Activated CD8-positive, alpha-beta T cell treated with anti-CD3 and anti-CD28 coated beads for 36 hours (primary cell): ENCODE data around the gene BRSK1. TPM values are rescaled to one million over a fixed set of nuclear protein-coding genes. Genes with fewer than 3 reads are reported as not detected.
"Not testable (repeated sequence)": the region's sequence is repeated elsewhere in the genome, so short reads cannot be mapped to it uniquely, and the experiment has no call there.

Source experiments
- ATAC-seq: fragments of 200-7000 bp; cut with Tn5 transposase; one replicate; pipeline ENCODE4 v1.10.0; 2021; ENCODE audit warnings: mild to moderate bottlenecking, moderate library complexity
- CTCF ChIA-PET: fragments of 350-600 bp; sonication (Branson Sonifier 250); formaldehyde crosslinking; loops from one replicate; lab custom pipeline; 2021; ENCODE audit warnings: antibody characterized with exemption; lab: Charles Lee
- POLR2A ChIA-PET: fragments of 350-600 bp; sonication (Branson Sonifier 250); formaldehyde crosslinking; loops from one replicate; lab custom pipeline; 2021; ENCODE audit warnings: antibody characterized with exemption; lab: Charles Lee
- DNase-seq: peaks from one replicate; pipeline ENCODE4 v3.0.0-alpha.2; 2020
- H3K27ac Mint-ChIP-seq: one replicate; pipeline ENCODE4 v1.8.0; 2021; ENCODE audit warnings: mild to moderate bottlenecking, mixed read lengths
- H3K27me3 Mint-ChIP-seq: one replicate; pipeline ENCODE4 v1.8.0; 2021; ENCODE audit warnings: mixed read lengths
- H3K36me3 Mint-ChIP-seq: one replicate; pipeline ENCODE4 v1.8.0; 2021; ENCODE audit warnings: low read depth, mixed read lengths
- H3K4me1 Mint-ChIP-seq: one replicate; pipeline ENCODE4 v1.8.0; 2021; ENCODE audit warnings: low read depth, mixed read lengths
- H3K4me3 Mint-ChIP-seq: one replicate; pipeline ENCODE4 v1.8.0; 2021; ENCODE audit warnings: mild to moderate bottlenecking, moderate library complexity, mixed read lengths
- H3K9me3 Mint-ChIP-seq: one replicate; pipeline ENCODE4 v1.8.0; 2021; ENCODE audit warnings: mixed read lengths
- CTCF ChIP-seq: fragments of 200-600 bp; IDR thresholded peaks from one replicate; pipeline ENCODE4 v1.8.0; 2022; ENCODE audit warnings: antibody characterized with exemption, mild to moderate bottlenecking
- intact Hi-C: fragments of 100-400 bp; cut with micrococcal nuclease; formaldehyde crosslinking; loops from one replicate; pipeline ENCODE4 v1.10.0; 2022
- total RNA-seq, 2 experiments: library from RNA; stranded (reverse); gene quantifications; one replicate each; pipeline ENCODE4 v1.2.3, GENCODE V29; 2021

BRSK1 gene
- total RNA-seq, 2 experiments from 2014 or later = 5.1 to 5.8 TPM

GRCh38 chr19:55322204-55322885, 38.5 kb downstream of the BRSK1 start:
- no peak overlapping the region for H3K27ac Mint-ChIP-seq
- no peak for TF ChIP-seq CTCF
- H3K27me3 Mint-ChIP-seq = peaks cover 5% of the 10 kb centered on the region
- H3K4me3 Mint-ChIP-seq = no peak overlapping the region
- H3K36me3 Mint-ChIP-seq = no peaks in the 10 kb centered on the region
- DNase-seq = no peak
- ChIA-PET POLR2A (interaction anchor here (1.4 kb wide), 1 partner anchor 85 kb away, joined by 4 read pairs; the partner anchor contains the start of gene UBE2S), CTCF (interaction anchor here (1.4 to 2.8 kb wide), 2 partner anchors 20 to 62 kb away, joined by 4 to 8 read pairs; partner anchors contain the start of gene TMEM238)
- no peak for ATAC-seq
- H3K4me1 Mint-ChIP-seq = no peaks in the 10 kb centered on the region
- intact Hi-C loops = no loop called here
- H3K9me3 Mint-ChIP-seq = no peaks in the 10 kb centered on the region

- CTCF ChIA-PET = interaction anchor here (1.5 kb wide), 2 partner anchors 23 to 60 kb away, joined by 3 to 9 read pairs; partner anchors contain the start of gene TMEM238
- Mint-ChIP-seq H3K4me3 (no peak overlapping the region), H3K36me3 (no peaks in the 10 kb centered on the region), H3K9me3 (no peaks in the 10 kb centered on the region), H3K4me1 (no peaks in the 10 kb centered on the region), H3K27ac (no peak overlapping the region), H3K27me3 (peaks cover 8% of the 10 kb centered on the region)
- TF ChIP-seq CTCF = no peak
- intact Hi-C loops = no loop called here
- ATAC-seq (no peak), DNase-seq (no peak)
- POLR2A ChIA-PET = no interaction called here
These were observed 40.9 kb downstream of the BRSK1 start for GRCh38 chr19:55324662-55325061.

- Mint-ChIP-seq H3K4me3 (no peak within 1 kb of the TSS), H3K27me3 (peaks cover 8% of the 10 kb centered on the region), H3K27ac (no peak within 1 kb of the TSS), H3K36me3 (no peaks in the 10 kb centered on the region), H3K4me1 (no peaks in the 10 kb centered on the region), H3K9me3 (no peaks in the 10 kb centered on the region)
- POLR2A ChIA-PET = no interaction called here
- CTCF ChIA-PET = interaction anchor here (1.5 kb wide), 2 partner anchors 23 to 59 kb away, joined by 3 to 9 read pairs; partner anchors contain the start of gene TMEM238
- no peak for TF ChIP-seq CTCF
- no peak for ATAC-seq
- DNase-seq = no peak
- intact Hi-C loops = no loop called here
These were observed 41.4 kb downstream of the BRSK1 start, which contains the start of gene TMEM150B for GRCh38 chr19:55325172-55325571. TSS of gene TMEM150B (minus strand) at chr19:55325341. CDS start at chr19:55321036, 4,305 bp downstream.

- H3K27ac Mint-ChIP-seq, ATAC-seq, intact Hi-C loops, H3K9me3 Mint-ChIP-seq, H3K4me3 Mint-ChIP-seq, CTCF ChIA-PET, H3K4me1 Mint-ChIP-seq, H3K27me3 Mint-ChIP-seq, DNase-seq, H3K36me3 Mint-ChIP-seq: not testable (repeated sequence)
- POLR2A ChIA-PET = interaction anchor here (0.7 kb wide), 1 partner anchor 182 kb away, joined by 4 read pairs; no protein-coding TSS in a partner anchor
These were observed 45.0 kb downstream of the BRSK1 start for GRCh38 chr19:55328774-55329318.

GRCh38 chr19:55329791-55330190, 46.0 kb downstream of the BRSK1 start:
- H3K4me3 Mint-ChIP-seq, POLR2A ChIA-PET, H3K27me3 Mint-ChIP-seq, H3K4me1 Mint-ChIP-seq, H3K36me3 Mint-ChIP-seq, H3K9me3 Mint-ChIP-seq, ATAC-seq, CTCF ChIA-PET, intact Hi-C loops, DNase-seq, H3K27ac Mint-ChIP-seq: not testable (repeated sequence)

- no peaks in the 10 kb centered on the region for H3K36me3 Mint-ChIP-seq
- H3K4me1 Mint-ChIP-seq = peaks cover 6% of the 10 kb centered on the region
- ATAC-seq = no peak
- TF ChIP-seq CTCF = no peak
- no peak for DNase-seq
- ChIA-PET CTCF (no interaction called here), POLR2A (no interaction called here)
- peaks cover 6% of the 10 kb centered on the region for H3K27me3 Mint-ChIP-seq
- H3K9me3 Mint-ChIP-seq = no peaks in the 10 kb centered on the region
- H3K27ac Mint-ChIP-seq = no peak overlapping the region
- H3K4me3 Mint-ChIP-seq = no peak overlapping the region
- intact Hi-C loops = no loop called here
These were observed 50.1 kb downstream of the BRSK1 start for GRCh38 chr19:55333870-55334269.
